Tibial nerve (tissue), 4 donors: ENCODE data around the gene PMP22. TPM values are rescaled to one million over a fixed set of nuclear protein-coding genes. Genes with fewer than 3 reads are reported as not detected.
A peak's percentile ranks its signal among the peaks of the same experiment; 100 is the strongest.

Experiments used
- DNase-seq, 2 donors: peaks; one replicate each; pipeline ENCODE4 v3.0.0-alpha.2; 2019; ENCODE audit warnings: low spot score in 2 of 2
- H3K27ac ChIP-seq, 4 donors: fragments of 200-600 bp; sonication (generic) in 3 of 4; one replicate each; pipeline ENCODE4 v1.5.1; 2017 to 2019; ENCODE audit warnings: mild to moderate bottlenecking in 1 of 4
- H3K27me3 ChIP-seq, 2 donors: fragments of 200-600 bp; sonication (generic) in 1 of 2; one replicate each; pipeline versions ENCODE4 v1.5.1 to v1.6.0; 2017 to 2019
- H3K36me3 ChIP-seq, 3 donors: fragments of 200-600 bp; sonication (generic); one replicate each; pipeline ENCODE4 v1.5.1; 2018 to 2019
- H3K4me1 ChIP-seq, 4 donors: fragments of 200-600 bp; sonication (generic) in 3 of 4; one replicate each; pipeline ENCODE4 v1.5.1; 2017 to 2019
- H3K4me3 ChIP-seq, 4 donors: fragments of 200-600 bp; sonication (generic) in 3 of 4; one replicate each; pipeline ENCODE4 v1.5.1; 2017 to 2019; ENCODE audit warnings: mild to moderate bottlenecking in 1 of 4, moderate library complexity in 1 of 4
- H3K9me3 ChIP-seq, 4 donors: fragments of 200-600 bp; sonication (generic) in 3 of 4; one replicate each; pipeline ENCODE4 v1.5.1; 2017 to 2019
- EP300 ChIP-seq, 2 donors: sonication (generic); formaldehyde crosslinking; IDR thresholded peaks; one replicate each; pipeline ENCODE4 v1.6.1; 2017; ENCODE audit warnings: antibody characterized with exemption in 2 of 2, mild to moderate bottlenecking in 1 of 2
- POLR2A ChIP-seq, 2 donors: fragments of 450-650 bp; IDR thresholded peaks; one replicate each; pipeline ENCODE4 v1.6.1; 2017; ENCODE audit warnings: antibody characterized with exemption in 2 of 2, mild to moderate bottlenecking in 2 of 2, moderate library complexity in 2 of 2
- WGBS, 2 donors: methylation state at CpG; one replicate each; pipeline ENCODE4 v1.1.5; 2018; 5-methylcytosine and 5-hydroxymethylcytosine counted together
- total RNA-seq, 4 donors: library from RNA; depleted of rRNA; stranded (reverse); fragments of >200 nt; gene quantifications; one replicate each; pipeline ENCODE4 v1.1.0, GENCODE V29; 2016
- TF ChIP-seq, protein P1 (sequence below), 5 experiments: fragments of 200-600 bp in 3 of 5; fragments of 450-650 bp in 2 of 5; sonication (generic) in 3 of 5; IDR thresholded peaks; one replicate each; pipeline ENCODE4 v1.5.1; 2016 to 2019; ENCODE audit warnings: antibody characterized with exemption in 5 of 5, mild to moderate bottlenecking in 3 of 5, moderate library complexity in 2 of 5

The PMP22 gene
- total RNA-seq, 4 donors from 2014 or later, result 784 to 3,019 (median 2,270) TPM

DNA sequence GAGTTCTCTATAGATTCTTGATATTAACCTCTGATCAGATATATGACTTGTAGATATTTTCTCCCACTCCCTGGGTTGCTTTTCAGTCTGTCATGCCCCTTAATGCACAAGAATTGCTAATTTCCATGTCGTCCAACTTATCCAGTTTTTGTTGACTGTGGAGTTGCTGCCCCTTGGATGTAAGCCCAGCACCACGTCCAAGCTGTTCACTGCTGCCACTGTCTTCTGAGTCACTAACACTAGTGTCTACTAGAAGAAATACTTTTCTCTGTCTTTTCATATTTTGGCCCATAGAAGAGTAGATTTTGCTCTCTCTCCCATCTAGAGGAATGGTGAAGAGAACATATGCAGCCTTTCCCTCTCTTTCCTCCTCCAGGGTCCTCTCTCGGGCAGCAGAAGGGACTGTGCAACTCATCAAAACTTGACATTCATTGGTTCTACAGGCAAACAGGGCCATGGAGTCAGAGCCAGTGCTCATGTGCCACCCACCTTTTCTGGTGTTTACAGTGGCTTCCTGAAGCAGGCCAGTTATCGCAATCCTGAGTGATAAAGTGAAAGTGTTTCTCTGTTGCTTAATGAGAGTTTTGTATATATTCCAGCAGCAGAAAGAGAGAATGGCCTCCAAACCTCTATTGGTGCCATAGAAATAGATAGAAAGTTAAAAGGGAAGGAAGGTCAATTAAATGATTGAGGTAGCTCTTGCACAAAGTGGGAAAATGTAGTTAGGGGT lies 22.6 kb upstream of the PMP22 start:
- Histone ChIP-seq H3K27me3 (no peaks in the 10 kb centered on the region), H3K27ac (peak overlapping the region in 3 of 4 donors; percentile 2 to 57 (median 19)), H3K4me3 (peak overlapping the region in 1 of 4 donors; percentile 9), H3K4me1 (peaks cover 0 to 9% (median 2%) of the 10 kb centered on the region in 4 donors), H3K9me3 (no peaks in the 10 kb centered on the region), H3K36me3 (no peaks in the 10 kb centered on the region)
- 33 to 38% methylated on average over 4 of the region's 4 CpGs for WGBS, 2 donors
- DNase-seq, result no peak
- no peak for TF ChIP-seq EP300 (IDR thresholded peaks at IDR 0.05)
- TF ChIP-seq, protein P1, sequence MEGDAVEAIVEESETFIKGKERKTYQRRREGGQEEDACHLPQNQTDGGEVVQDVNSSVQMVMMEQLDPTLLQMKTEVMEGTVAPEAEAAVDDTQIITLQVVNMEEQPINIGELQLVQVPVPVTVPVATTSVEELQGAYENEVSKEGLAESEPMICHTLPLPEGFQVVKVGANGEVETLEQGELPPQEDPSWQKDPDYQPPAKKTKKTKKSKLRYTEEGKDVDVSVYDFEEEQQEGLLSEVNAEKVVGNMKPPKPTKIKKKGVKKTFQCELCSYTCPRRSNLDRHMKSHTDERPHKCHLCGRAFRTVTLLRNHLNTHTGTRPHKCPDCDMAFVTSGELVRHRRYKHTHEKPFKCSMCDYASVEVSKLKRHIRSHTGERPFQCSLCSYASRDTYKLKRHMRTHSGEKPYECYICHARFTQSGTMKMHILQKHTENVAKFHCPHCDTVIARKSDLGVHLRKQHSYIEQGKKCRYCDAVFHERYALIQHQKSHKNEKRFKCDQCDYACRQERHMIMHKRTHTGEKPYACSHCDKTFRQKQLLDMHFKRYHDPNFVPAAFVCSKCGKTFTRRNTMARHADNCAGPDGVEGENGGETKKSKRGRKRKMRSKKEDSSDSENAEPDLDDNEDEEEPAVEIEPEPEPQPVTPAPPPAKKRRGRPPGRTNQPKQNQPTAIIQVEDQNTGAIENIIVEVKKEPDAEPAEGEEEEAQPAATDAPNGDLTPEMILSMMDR (IDR thresholded peaks at IDR 0.05), result no peak
- no peak for TF ChIP-seq POLR2A (IDR thresholded peaks at IDR 0.05)

DNA sequence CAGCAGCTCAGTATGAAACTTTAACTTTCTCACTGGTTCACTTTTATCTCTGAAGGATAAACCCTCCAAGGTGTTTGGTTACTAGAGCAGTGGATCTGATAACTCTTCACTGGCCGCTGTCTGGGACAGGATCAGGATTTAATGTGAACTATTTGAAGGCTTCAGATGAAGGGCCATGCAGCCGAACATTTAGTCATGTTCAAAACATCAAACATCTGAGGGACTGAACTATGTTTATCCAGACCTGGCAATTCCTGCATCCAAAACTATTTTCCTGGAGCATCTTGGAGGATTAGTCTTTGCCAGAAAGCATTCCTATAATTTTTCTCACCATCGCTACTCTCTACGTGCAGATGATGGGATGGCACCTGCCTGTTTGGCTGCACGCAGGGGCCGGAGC lies 20.3 kb upstream of the PMP22 start:
- H3K4me1 ChIP-seq, result peaks cover 0 to 9% (median 2%) of the 10 kb centered on the region in 4 donors
- TF ChIP-seq POLR2A (IDR thresholded peaks at IDR 0.05) (no peak), EP300 (IDR thresholded peaks at IDR 0.05) (no peak)
- TF ChIP-seq, protein P1 (IDR thresholded peaks at IDR 0.05), result no peak
- 91 to 92% methylated on average over 6 of the region's 6 CpGs for WGBS, 2 donors

DNA sequence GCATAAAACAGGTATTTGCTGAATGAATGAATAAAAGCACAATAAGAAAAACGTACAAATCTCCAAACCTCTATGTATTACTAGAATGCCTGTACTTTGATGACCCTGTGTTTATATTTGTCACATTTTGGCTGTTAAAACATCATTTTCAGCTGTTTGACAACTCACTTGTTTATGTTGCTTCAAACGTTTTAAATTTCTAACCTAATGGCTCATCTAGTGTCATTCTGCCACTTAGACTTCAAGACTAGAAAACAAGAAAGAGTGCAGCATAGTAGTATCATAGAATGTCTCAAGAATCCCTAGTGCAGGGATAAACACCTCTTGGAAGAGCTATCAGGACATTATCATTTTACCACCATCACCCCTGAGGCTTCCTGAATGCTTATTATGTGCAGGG lies 19.4 kb upstream of the PMP22 start:
- H3K9me3 ChIP-seq, result no peaks in the 10 kb centered on the region
- DNase-seq, result no peak
- no peaks in the 10 kb centered on the region for H3K27me3 ChIP-seq
- peaks cover 0 to 9% (median 2%) of the 10 kb centered on the region in 4 donors for H3K4me1 ChIP-seq
- no peaks in the 10 kb centered on the region for H3K36me3 ChIP-seq
- H3K4me3 ChIP-seq, result no peak overlapping the region
- TF ChIP-seq, protein P1 (IDR thresholded peaks at IDR 0.05), result no peak
- TF ChIP-seq POLR2A (IDR thresholded peaks at IDR 0.05) (no peak), EP300 (IDR thresholded peaks at IDR 0.05) (no peak)
- 49 to 54% methylated on average over 2 of the region's 2 CpGs for whole genome bisulfite sequencing, 2 donors
- H3K27ac ChIP-seq, result no peak overlapping the region

More for the DNA sequence above, 20.3 kb upstream of the PMP22 start:
- H3K4me3 ChIP-seq, result no peak overlapping the region
- no peaks in the 10 kb centered on the region for H3K9me3 ChIP-seq
- H3K27ac ChIP-seq, result no peak overlapping the region
- no peaks in the 10 kb centered on the region for H3K36me3 ChIP-seq
- H3K27me3 ChIP-seq, result no peaks in the 10 kb centered on the region
- no peak for DNase-seq

DNA sequence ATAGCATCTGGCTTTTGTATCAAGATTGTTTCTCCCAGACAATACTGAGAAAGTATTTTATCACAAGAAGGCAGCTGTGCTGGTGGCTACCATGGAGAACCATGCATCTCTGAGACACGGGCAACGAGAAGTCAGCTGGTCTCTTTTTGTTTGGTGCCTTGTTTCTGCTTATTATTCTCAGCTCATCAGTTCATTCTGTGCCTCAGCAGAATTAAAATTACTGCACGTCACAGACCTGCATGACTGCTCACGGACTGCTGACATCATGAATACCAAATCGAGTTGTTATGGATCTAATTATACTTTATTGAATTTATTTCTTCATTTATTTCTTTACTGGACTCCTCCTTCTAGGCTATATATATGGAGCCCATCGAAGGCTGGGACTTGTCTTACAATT lies 19.0 kb upstream of the PMP22 start:
- no peak overlapping the region for H3K4me3 ChIP-seq
- peaks cover 0 to 1% (median 0%) of the 10 kb centered on the region in 4 donors for H3K9me3 ChIP-seq
- WGBS, 2 donors, result 89 to 92% methylated on average over 6 of the region's 6 CpGs
- H3K27ac ChIP-seq, result no peak overlapping the region
- H3K4me1 ChIP-seq, result peaks cover 0 to 9% (median 2%) of the 10 kb centered on the region in 4 donors
- H3K27me3 ChIP-seq, result no peaks in the 10 kb centered on the region
- DNase-seq, result no peak
- TF ChIP-seq, protein P1 (IDR thresholded peaks at IDR 0.05), result no peak
- TF ChIP-seq EP300 (IDR thresholded peaks at IDR 0.05), result no peak
- no peak for TF ChIP-seq POLR2A (IDR thresholded peaks at IDR 0.05)
- H3K36me3 ChIP-seq, result no peaks in the 10 kb centered on the region

DNA sequence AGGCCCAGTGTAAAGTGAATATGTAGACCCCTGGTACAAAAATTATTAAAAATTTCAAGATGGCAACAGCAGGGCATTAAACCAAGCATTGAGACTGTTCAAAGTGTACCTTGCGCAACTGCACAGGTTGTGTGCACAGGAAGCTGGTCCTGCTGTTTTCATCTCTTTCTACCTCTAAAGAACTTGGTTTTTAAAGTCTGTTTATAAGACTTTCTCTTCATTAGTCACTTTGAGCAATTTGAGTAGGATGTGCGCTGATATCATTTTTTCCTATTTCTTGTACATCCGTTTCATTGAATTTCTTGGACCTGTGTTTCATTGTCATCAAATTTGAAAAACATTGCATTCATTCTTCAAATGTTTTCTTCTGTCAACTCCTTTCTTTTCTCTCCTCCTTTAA lies 16.8 kb upstream of the PMP22 start:
- H3K4me1 ChIP-seq, result peaks cover 0 to 9% (median 3%) of the 10 kb centered on the region in 4 donors
- H3K9me3 ChIP-seq, result peaks cover 0 to 4% (median 0%) of the 10 kb centered on the region in 4 donors
- H3K27ac ChIP-seq, result no peak overlapping the region
- no peak overlapping the region for H3K4me3 ChIP-seq
- 72 to 77% methylated on average over 3 of the region's 3 CpGs for WGBS, 2 donors
- H3K36me3 ChIP-seq, result no peaks in the 10 kb centered on the region
- no peak for DNase-seq
- H3K27me3 ChIP-seq, result no peaks in the 10 kb centered on the region
- TF ChIP-seq EP300 (IDR thresholded peaks at IDR 0.05) (no peak), POLR2A (IDR thresholded peaks at IDR 0.05) (no peak)
- TF ChIP-seq, protein P1 (IDR thresholded peaks at IDR 0.05), result no peak
